ENCODE measurements around the gene PLTP. TPM values are rescaled to one million over a fixed set of nuclear protein-coding genes. Genes with fewer than 3 reads are reported as not detected.

The PLTP gene
- total RNA-seq, 1 experiment from 2014 or later: 0.37 TPM

GRCh38 chr20:45888681-45889080, 23.3 kb downstream of the PLTP start:
- TF ChIP-seq, protein P1, sequence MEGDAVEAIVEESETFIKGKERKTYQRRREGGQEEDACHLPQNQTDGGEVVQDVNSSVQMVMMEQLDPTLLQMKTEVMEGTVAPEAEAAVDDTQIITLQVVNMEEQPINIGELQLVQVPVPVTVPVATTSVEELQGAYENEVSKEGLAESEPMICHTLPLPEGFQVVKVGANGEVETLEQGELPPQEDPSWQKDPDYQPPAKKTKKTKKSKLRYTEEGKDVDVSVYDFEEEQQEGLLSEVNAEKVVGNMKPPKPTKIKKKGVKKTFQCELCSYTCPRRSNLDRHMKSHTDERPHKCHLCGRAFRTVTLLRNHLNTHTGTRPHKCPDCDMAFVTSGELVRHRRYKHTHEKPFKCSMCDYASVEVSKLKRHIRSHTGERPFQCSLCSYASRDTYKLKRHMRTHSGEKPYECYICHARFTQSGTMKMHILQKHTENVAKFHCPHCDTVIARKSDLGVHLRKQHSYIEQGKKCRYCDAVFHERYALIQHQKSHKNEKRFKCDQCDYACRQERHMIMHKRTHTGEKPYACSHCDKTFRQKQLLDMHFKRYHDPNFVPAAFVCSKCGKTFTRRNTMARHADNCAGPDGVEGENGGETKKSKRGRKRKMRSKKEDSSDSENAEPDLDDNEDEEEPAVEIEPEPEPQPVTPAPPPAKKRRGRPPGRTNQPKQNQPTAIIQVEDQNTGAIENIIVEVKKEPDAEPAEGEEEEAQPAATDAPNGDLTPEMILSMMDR (IDR thresholded peaks at IDR 0.05; ENCODE audit: unreplicated experiment): no peak
- Mint-ChIP-seq H3K4me3 (ENCODE audit: unreplicated experiment) (no peak overlapping the region), H3K27ac (ENCODE audit: low read depth, unreplicated experiment) (no peak overlapping the region), H3K4me1 (ENCODE audit: insufficient read depth, unreplicated experiment) (peaks cover 12% of the 10 kb centered on the region), H3K36me3 (ENCODE audit: insufficient read depth, unreplicated experiment) (peaks cover 11% of the 10 kb centered on the region), H3K27me3 (ENCODE audit: insufficient read depth, unreplicated experiment) (no peaks in the 10 kb centered on the region), H3K9me3 (ENCODE audit: unreplicated experiment) (no peaks in the 10 kb centered on the region)
- ChIA-PET POLR2A (interaction anchor here (5.0 to 6.0 kb wide), 2 partner anchors 32 to 46 kb away, joined by 24 to 58 read pairs; partner anchors contain the start of genes ACOT8, PCIF1 and ZSWIM3), CTCF (interaction anchor here (0.8 to 6.0 kb wide), 2 partner anchors 26 to 89 kb away, joined by 3 to 22 read pairs; no protein-coding TSS in a partner anchor)
- intact Hi-C loops (cut with micrococcal nuclease): loop anchor here (10.0 kb wide), 1 partner anchor 54 kb away; the partner anchor contains the start of gene SNX21
- no peak for DNase-seq (ENCODE audit: unreplicated experiment)
- BruUV-seq (replicated peaks): no TSS peak

DNA sequence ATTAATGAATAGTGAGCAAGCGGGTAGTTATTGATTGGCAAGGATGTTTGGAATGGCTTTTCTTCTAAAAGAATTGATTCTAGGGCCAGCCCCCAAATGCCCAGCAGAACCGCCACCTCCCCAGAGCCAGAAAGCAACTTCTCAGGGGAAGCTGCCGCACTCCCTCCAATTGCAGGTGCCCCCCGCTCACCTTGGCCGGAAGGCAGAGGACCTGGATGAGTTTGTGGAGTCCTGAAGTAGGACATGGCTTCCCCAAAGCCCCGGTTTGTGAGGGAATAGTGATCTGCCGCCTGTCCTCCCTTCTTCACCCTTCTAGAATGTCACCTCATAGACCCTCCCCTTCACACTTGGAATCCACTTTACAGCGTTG, 24.6 kb downstream of the PLTP start, which contains the start of gene SPATA25:
SPATA25 (minus strand) TSS at position 277 of the 370 bp plus-strand sequence; CDS start at position 245, 32 bp downstream.
- POLR2A ChIA-PET: interaction anchor here (6.0 kb wide), 1 partner anchor 30 kb away, joined by 24 read pairs; the partner anchor contains the start of genes ACOT8 and ZSWIM3
- H3K27me3 Mint-ChIP-seq (ENCODE audit: insufficient read depth, unreplicated experiment): no peaks in the 10 kb centered on the region
- TF ChIP-seq, protein P1 (IDR thresholded peaks at IDR 0.05; ENCODE audit: unreplicated experiment): no peak
- peaks cover 13% of the 10 kb centered on the region for H3K4me1 Mint-ChIP-seq (ENCODE audit: insufficient read depth, unreplicated experiment)
- no peak for DNase-seq (ENCODE audit: unreplicated experiment)
- BruUV-seq (replicated peaks): no TSS peak
- H3K27ac Mint-ChIP-seq (ENCODE audit: low read depth, unreplicated experiment): peak within 1 kb of the TSS; percentile 42
- intact Hi-C loops (cut with micrococcal nuclease): loop anchor here (10.0 kb wide), 1 partner anchor 53 kb away; the partner anchor contains the start of gene SNX21
- CTCF ChIA-PET: no interaction called here
- H3K4me3 Mint-ChIP-seq (ENCODE audit: unreplicated experiment): no peak within 1 kb of the TSS
- peaks cover 11% of the 10 kb centered on the region for H3K36me3 Mint-ChIP-seq (ENCODE audit: insufficient read depth, unreplicated experiment)
- no peaks in the 10 kb centered on the region for H3K9me3 Mint-ChIP-seq (ENCODE audit: unreplicated experiment)

- no peaks in the 10 kb centered on the region for H3K9me3 Mint-ChIP-seq (ENCODE audit: unreplicated experiment)
- BruUV-seq (replicated peaks): no TSS peak
- ChIA-PET POLR2A (interaction anchor here (0.8 to 6.0 kb wide), 2 partner anchors 30 to 63 kb away, joined by 3 to 24 read pairs; partner anchors contain the start of genes ACOT8 and ZSWIM3), CTCF (no interaction called here)
- DNase-seq (ENCODE audit: unreplicated experiment): no peak
- H3K27ac Mint-ChIP-seq (ENCODE audit: low read depth, unreplicated experiment): peak overlapping the region; percentile 42
- no peaks in the 10 kb centered on the region for H3K27me3 Mint-ChIP-seq (ENCODE audit: insufficient read depth, unreplicated experiment)
- peaks cover 13% of the 10 kb centered on the region for H3K4me1 Mint-ChIP-seq (ENCODE audit: insufficient read depth, unreplicated experiment)
- TF ChIP-seq, protein P1 (IDR thresholded peaks at IDR 0.05; ENCODE audit: unreplicated experiment): no peak
- H3K36me3 Mint-ChIP-seq (ENCODE audit: insufficient read depth, unreplicated experiment): peaks cover 11% of the 10 kb centered on the region
- H3K4me3 Mint-ChIP-seq (ENCODE audit: unreplicated experiment): no peak overlapping the region
- intact Hi-C loops (cut with micrococcal nuclease): loop anchor here (10.0 kb wide), 1 partner anchor 52 kb away; the partner anchor contains the start of gene SNX21
These were observed 25.2 kb downstream of the PLTP start for GRCh38 chr20:45886590-45887345.

GRCh38 chr20:45883100-45883469, 28.9 kb downstream of the PLTP start:
- BruUV-seq (replicated peaks): no TSS peak
- ChIA-PET POLR2A (interaction anchor here (3.2 to 4.8 kb wide), 4 partner anchors 9 to 52 kb away, joined by 27 to 74 read pairs (median 40); partner anchors contain the start of genes ACOT8, CTSA, NEURL2 and PCIF1), CTCF (interaction anchor here (1.0 to 2.7 kb wide), 5 partner anchors 16 to 104 kb away, joined by 3 to 12 read pairs (median 4); no protein-coding TSS in a partner anchor)
- TF ChIP-seq, protein P1 (IDR thresholded peaks at IDR 0.05; ENCODE audit: unreplicated experiment): no peak
- intact Hi-C loops (cut with micrococcal nuclease): loop anchor here (10.0 kb wide), 1 partner anchor 48 kb away; the partner anchor contains the start of gene SNX21
- DNase-seq (ENCODE audit: unreplicated experiment): no peak
- Mint-ChIP-seq H3K36me3 (ENCODE audit: insufficient read depth, unreplicated experiment) (peaks cover 11% of the 10 kb centered on the region), H3K27me3 (ENCODE audit: insufficient read depth, unreplicated experiment) (no peaks in the 10 kb centered on the region), H3K27ac (ENCODE audit: low read depth, unreplicated experiment) (no peak overlapping the region), H3K9me3 (ENCODE audit: unreplicated experiment) (no peaks in the 10 kb centered on the region), H3K4me3 (ENCODE audit: unreplicated experiment) (no peak overlapping the region), H3K4me1 (ENCODE audit: insufficient read depth, unreplicated experiment) (peaks cover 21% of the 10 kb centered on the region)
